Heart left ventricle (tissue), 13 donors: ENCODE results near the gene IL36A.

Experiments
- CTCF ChIP-seq, 12 donors: fragments of 200-600 bp; sonication (generic) in 4 of 12; IDR thresholded peaks; one replicate each; pipeline versions ENCODE4 v1.5.0 to v1.8.0; 2018 to 2022; ENCODE audit warnings: antibody characterized with exemption in 12 of 12, mild to moderate bottlenecking in 5 of 12
- POLR2A ChIP-seq, 2 donors: fragments of 450-650 bp; IDR thresholded peaks; one replicate each; pipeline ENCODE4 v1.6.1; 2017; ENCODE audit warnings: antibody characterized with exemption in 2 of 2, mild to moderate bottlenecking in 2 of 2, moderate library complexity in 2 of 2
- donor health status: ischemic (EF 13 %, LVEDD 7.1; RV severe dilation, severe dysfunction).
- donor health status: DM: no; HTN: yes; CAD: no.
- donor health status: DM: no; HTN: no; CAD: no.
- donor health status: ischemic (EF 25% LVEDD 6.9; RV normal size, moderate dysfunction).
- donor health status: ischemic (EF 25% LVEDD 5.7; RV mildly dilated, moderate dysfunction).
- donor health status: ischemic (EF 35%, LVEDD 5.7; RV mildly dilated, moderate dysfunction).
- donor health status: nonischemic (EF 11% LVEDD 7.7; RV severe dilation, severe dysfunction).
- donor health status: DM: yes; HTN: yes; CAD: no.
- donor health status: PGD.
- donor health status: ischemic (EF 29% LVEDD 5.4; RV normal size, mild dysfunction).
- donor health status: nonischemic (EF 23%, LVEDD 6.1; RV moderate dilation, normal function).

- no peak for TF ChIP-seq CTCF (IDR thresholded peaks at IDR 0.05)
- TF ChIP-seq POLR2A (IDR thresholded peaks at IDR 0.05), result no peak
These were observed 2.0 kb downstream of the IL36A start for GRCh38 chr2:113007250-113007649.
